OCI-LY1 (cell line): ENCODE data around the gene CSF1.

ENCODE experiments used
- H2AFZ ChIP-seq: fragments of 200-600 bp; sonication (generic), shearing (Covaris generic); 2 replicates; pipeline ENCODE4 v1.6.0; 2014; ENCODE audit warnings: antibody characterized with exemption, mild to moderate bottlenecking, low read length
- H3F3A ChIP-seq: fragments of 200-600 bp; sonication (generic), shearing (Covaris generic); 2 replicates; pipeline ENCODE4 v1.6.0; 2014; ENCODE audit warnings: mild to moderate bottlenecking, antibody characterized with exemption, low read length, moderate library complexity; ENCODE audit not compliant: insufficient read depth
- H3K27ac ChIP-seq: fragments of 200-600 bp; sonication (generic); 2 replicates; pipeline ENCODE4 v1.5.1; 2014; ENCODE audit warnings: low read length, mixed run types, mild to moderate bottlenecking, low read depth; ENCODE audit not compliant: poor library complexity, severe bottlenecking
- H3K27me3 ChIP-seq: fragments of 200-600 bp; sonication (generic); 2 replicates; pipeline ENCODE4 v1.6.0; 2014; ENCODE audit warnings: antibody characterized with exemption, mild to moderate bottlenecking, low read length, moderate library complexity; ENCODE audit not compliant: insufficient read depth
- H3K36me3 ChIP-seq: fragments of 200-600 bp; sonication (generic); 2 replicates; pipeline ENCODE4 v1.6.1; 2014; ENCODE audit warnings: mild to moderate bottlenecking, antibody characterized with exemption, low read length, moderate library complexity, mixed read lengths; ENCODE audit not compliant: insufficient read depth
- H3K4me1 ChIP-seq: fragments of 200-600 bp; sonication (generic); 2 replicates; pipeline ENCODE4 v1.5.1; 2014; ENCODE audit warnings: mild to moderate bottlenecking, low read length, moderate library complexity; ENCODE audit not compliant: insufficient read depth, severe bottlenecking
- H3K4me2 ChIP-seq: fragments of 200-600 bp; sonication (generic), shearing (Covaris generic); 2 replicates; pipeline ENCODE4 v1.6.1; 2014; ENCODE audit warnings: low read length
- H3K4me3 ChIP-seq: fragments of 200-600 bp; sonication (generic); 2 replicates; pipeline ENCODE4 v1.5.1; 2014; ENCODE audit warnings: low read length, low read depth, mild to moderate bottlenecking, mixed read lengths; ENCODE audit not compliant: poor library complexity, severe bottlenecking
- H3K79me2 ChIP-seq: fragments of 200-600 bp; shearing (Covaris generic); 2 replicates; pipeline ENCODE4 v1.6.1; 2016; ENCODE audit warnings: mixed run types, low read length, mixed read lengths; ENCODE audit not compliant: insufficient read depth
- H3K9ac ChIP-seq: fragments of 200-600 bp; sonication (generic), shearing (Covaris generic); 2 replicates; pipeline ENCODE4 v1.6.1; 2014; ENCODE audit warnings: mild to moderate bottlenecking, low read length, mixed read lengths
- H3K9me2 ChIP-seq: fragments of 200-600 bp; sonication (generic), shearing (Covaris generic); 2 replicates; pipeline ENCODE4 v1.6.1; 2014; ENCODE audit warnings: low read depth, mild to moderate bottlenecking, low read length, mixed read lengths
- H3K9me3 ChIP-seq: fragments of 200-600 bp; shearing (Covaris generic); 2 replicates; pipeline ENCODE4 v1.6.1; 2014; ENCODE audit warnings: low read length, mixed read lengths
- H4K20me1 ChIP-seq: fragments of 200-600 bp; sonication (generic), shearing (Covaris generic); 2 replicates; pipeline ENCODE4 v1.6.0; 2016; ENCODE audit warnings: mild to moderate bottlenecking, low read length; ENCODE audit not compliant: insufficient read depth
- EZH2 ChIP-seq: fragments of 200-600 bp; sonication (generic), shearing (Covaris generic); IDR thresholded peaks from 2 replicates; pipeline ENCODE4 v1.8.0; 2017; ENCODE audit warnings: borderline replicate concordance, mixed run types, mild to moderate bottlenecking, antibody characterized with exemption, low read length, moderate library complexity, mixed read lengths
- TF ChIP-seq, protein P1 (sequence below): fragments of 200-600 bp; sonication (generic), shearing (Covaris generic); IDR thresholded peaks from 2 replicates; pipeline ENCODE4 v1.5.1; 2017; ENCODE audit warnings: mild to moderate bottlenecking, antibody characterized with exemption, low read length, moderate library complexity, mixed read lengths

Gene CSF1

DNA sequence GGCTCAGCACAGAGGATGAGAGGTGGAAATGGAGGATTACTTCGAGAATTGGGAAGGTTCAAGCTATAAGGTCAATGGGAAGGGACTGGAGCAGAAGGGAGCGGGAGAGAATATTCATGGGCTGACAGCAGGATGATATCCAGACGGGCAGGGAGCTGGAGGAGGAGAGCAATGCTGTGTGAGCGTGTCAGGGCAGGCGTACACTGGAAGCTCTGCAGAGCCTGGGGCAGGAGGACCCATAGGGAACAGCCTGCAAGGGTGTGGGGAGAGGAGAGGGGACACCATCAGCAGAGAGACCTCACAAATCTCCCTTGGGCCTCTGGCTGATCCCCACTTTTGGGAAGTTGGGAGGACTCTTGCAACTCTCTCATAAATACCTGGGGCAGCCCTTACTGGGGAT is 13.7 kb downstream of the CSF1 start:
- peak overlapping the region; percentile 41 for H3K4me3 ChIP-seq
- H3K27me3 ChIP-seq = no peaks in the 10 kb centered on the region
- TF ChIP-seq, protein P1, sequence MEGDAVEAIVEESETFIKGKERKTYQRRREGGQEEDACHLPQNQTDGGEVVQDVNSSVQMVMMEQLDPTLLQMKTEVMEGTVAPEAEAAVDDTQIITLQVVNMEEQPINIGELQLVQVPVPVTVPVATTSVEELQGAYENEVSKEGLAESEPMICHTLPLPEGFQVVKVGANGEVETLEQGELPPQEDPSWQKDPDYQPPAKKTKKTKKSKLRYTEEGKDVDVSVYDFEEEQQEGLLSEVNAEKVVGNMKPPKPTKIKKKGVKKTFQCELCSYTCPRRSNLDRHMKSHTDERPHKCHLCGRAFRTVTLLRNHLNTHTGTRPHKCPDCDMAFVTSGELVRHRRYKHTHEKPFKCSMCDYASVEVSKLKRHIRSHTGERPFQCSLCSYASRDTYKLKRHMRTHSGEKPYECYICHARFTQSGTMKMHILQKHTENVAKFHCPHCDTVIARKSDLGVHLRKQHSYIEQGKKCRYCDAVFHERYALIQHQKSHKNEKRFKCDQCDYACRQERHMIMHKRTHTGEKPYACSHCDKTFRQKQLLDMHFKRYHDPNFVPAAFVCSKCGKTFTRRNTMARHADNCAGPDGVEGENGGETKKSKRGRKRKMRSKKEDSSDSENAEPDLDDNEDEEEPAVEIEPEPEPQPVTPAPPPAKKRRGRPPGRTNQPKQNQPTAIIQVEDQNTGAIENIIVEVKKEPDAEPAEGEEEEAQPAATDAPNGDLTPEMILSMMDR = no peak
- TF ChIP-seq EZH2 = no peak
- no peaks in the 10 kb centered on the region for H4K20me1 ChIP-seq
- no peak overlapping the region for H3K9ac ChIP-seq
- H3F3A ChIP-seq = no peaks in the 10 kb centered on the region
- H3K79me2 ChIP-seq = no peaks in the 10 kb centered on the region
- H3K36me3 ChIP-seq = no peaks in the 10 kb centered on the region
- H3K27ac ChIP-seq = no peak overlapping the region
- no peaks in the 10 kb centered on the region for H3K9me2 ChIP-seq
- no peak overlapping the region for H3K4me2 ChIP-seq
- no peak overlapping the region for H2AFZ ChIP-seq
- H3K4me1 ChIP-seq = no peaks in the 10 kb centered on the region
- H3K9me3 ChIP-seq = no peaks in the 10 kb centered on the region

DNA sequence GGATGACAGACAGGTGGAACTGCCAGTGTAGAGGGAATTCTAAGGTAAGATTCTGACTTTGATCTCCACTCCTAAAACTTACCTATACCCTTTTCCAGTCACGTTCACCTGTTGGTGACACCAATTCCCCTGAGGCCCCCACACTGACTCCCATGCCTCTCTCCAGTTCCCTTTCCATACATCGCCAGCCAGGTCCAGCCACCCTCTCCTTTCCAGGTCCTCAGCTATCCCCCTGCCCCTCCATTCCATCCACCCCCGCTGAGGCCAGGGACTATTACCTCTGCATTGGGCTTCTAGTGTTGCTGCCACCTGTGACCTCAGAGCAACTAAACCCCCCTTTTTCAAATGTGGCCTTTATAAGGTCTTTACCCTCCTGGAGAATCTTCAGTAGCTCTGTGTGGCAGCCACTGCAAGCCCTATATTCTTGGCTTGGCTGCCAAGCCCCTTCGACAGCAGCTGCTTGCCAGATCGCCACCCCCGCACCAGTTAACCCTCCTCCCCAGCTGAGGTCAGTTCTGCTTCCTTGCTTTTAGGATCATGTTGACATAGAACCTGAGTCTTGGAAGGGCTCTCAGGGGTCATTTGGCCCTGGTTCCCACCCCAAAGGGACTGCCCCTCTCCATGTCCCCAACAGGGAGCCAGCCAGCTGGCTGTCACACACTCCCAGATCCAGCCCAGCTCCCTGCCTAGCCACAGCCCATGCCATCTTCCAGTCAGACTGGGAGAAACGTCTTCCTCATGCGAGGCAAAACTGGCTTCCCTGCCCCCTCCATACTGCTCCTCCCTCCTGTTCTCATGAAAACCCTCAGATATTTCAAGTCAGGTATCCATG is 14.7 kb downstream of the CSF1 start:
- no peak overlapping the region for H3K4me2 ChIP-seq
- no peaks in the 10 kb centered on the region for H3F3A ChIP-seq
- no peaks in the 10 kb centered on the region for H3K79me2 ChIP-seq
- H3K36me3 ChIP-seq = no peaks in the 10 kb centered on the region
- H4K20me1 ChIP-seq = no peaks in the 10 kb centered on the region
- no peaks in the 10 kb centered on the region for H3K27me3 ChIP-seq
- H2AFZ ChIP-seq = no peak overlapping the region
- TF ChIP-seq, protein P1 = no peak
- no peak for TF ChIP-seq EZH2
- H3K4me1 ChIP-seq = no peaks in the 10 kb centered on the region
- H3K4me3 ChIP-seq = no peak overlapping the region
- no peaks in the 10 kb centered on the region for H3K9me3 ChIP-seq
- H3K9me2 ChIP-seq = no peaks in the 10 kb centered on the region
- no peak overlapping the region for H3K27ac ChIP-seq
- no peak overlapping the region for H3K9ac ChIP-seq

DNA sequence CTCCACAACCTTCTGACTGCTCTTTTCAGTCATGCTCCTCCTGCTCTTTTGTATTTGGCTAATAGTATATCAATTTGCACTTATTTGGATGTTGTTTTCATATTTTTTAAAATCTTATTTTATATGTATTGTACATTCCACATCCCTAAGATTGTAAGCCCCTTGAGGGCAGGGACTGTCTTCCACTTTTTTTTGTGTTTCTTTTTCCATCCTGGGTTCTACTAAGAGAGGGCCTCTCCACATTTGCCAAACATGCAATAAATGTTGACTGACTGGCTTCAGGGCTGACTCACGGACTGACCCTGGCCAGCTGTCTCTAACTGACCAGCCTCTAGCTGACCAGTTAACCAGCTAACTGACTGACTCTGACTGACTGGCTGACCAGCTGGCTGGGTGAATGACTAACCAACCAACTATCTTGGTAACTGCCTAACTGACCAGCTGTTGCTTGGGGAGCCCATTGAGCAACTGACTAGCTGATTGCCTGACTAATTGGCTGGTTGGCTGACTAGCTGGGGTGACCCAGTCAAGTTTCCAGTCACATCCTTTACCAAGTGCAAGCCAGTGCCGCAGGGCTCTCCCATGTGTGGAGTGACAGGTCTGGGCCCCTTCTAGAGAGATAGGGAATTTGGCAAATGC is 16.1 kb downstream of the CSF1 start:
- no peak overlapping the region for H3K9ac ChIP-seq
- H4K20me1 ChIP-seq = no peaks in the 10 kb centered on the region
- H3K9me3 ChIP-seq = no peaks in the 10 kb centered on the region
- H3K4me3 ChIP-seq = no peak overlapping the region
- no peaks in the 10 kb centered on the region for H3K9me2 ChIP-seq
- no peaks in the 10 kb centered on the region for H3K27me3 ChIP-seq
- no peak overlapping the region for H3K27ac ChIP-seq
- no peaks in the 10 kb centered on the region for H3K4me1 ChIP-seq
- no peaks in the 10 kb centered on the region for H3F3A ChIP-seq
- TF ChIP-seq, protein P1 = no peak
- no peak for TF ChIP-seq EZH2
- H2AFZ ChIP-seq = no peak overlapping the region
- H3K36me3 ChIP-seq = no peaks in the 10 kb centered on the region
- H3K79me2 ChIP-seq = no peaks in the 10 kb centered on the region
- H3K4me2 ChIP-seq = no peak overlapping the region
